A549 (cell line): Measurements from ENCODE around the gene SPOP. TPM values are rescaled to one million over a fixed set of nuclear protein-coding genes. Genes with fewer than 3 reads are reported as not detected.
"Not testable (repeated sequence)": the region's sequence is repeated elsewhere in the genome, so short reads cannot be mapped to it uniquely, and the experiment has no call there.

ENCODE experiments used
- ATAC-seq, 2 experiments: fragments of 200-7000 bp in 1 of 2; fragments of >200 bp in 1 of 2; cut with Nextera tagmentation in 1 of 2; cut with Tn5 transposase in 1 of 2; 3 replicates each; pipeline versions ENCODE4 v1.8.0 to v1.9.1; 2018 to 2020; ENCODE audit warnings: mild to moderate bottlenecking in 1 of 2, moderate library complexity in 1 of 2
- CTCF ChIA-PET: fragments of 300-600 bp; sonication (Branson Sonifier 250); formaldehyde crosslinking; extraction: SDS; loops from one replicate; lab custom pipeline; 2021; ENCODE audit warnings: antibody characterized with exemption, inconsistent platforms; lab: Yijun Ruan, JAX
- POLR2A ChIA-PET: fragments of 350-600 bp; formaldehyde crosslinking; extraction: SDS; loops from one replicate; lab custom pipeline; 2021; ENCODE audit warnings: antibody characterized with exemption, inconsistent platforms; lab: Yijun Ruan, JAX
- DNase-seq, 2 experiments: peaks; one replicate each; pipeline versions ENCODE4 v3.0.0 to v3.0.0-alpha.2; 2011 to 2016; ENCODE audit warnings: low read depth in 1 of 2, low spot score in 1 of 2
- FAIRE-seq: peaks from 2 replicates; lab custom pipeline; 2011; peaks lifted over from hg19 to GRCh38; lab: Jason Lieb, UNC
- H3K27ac ChIP-seq, 2 experiments: fragments of >200 bp; sonication (Bioruptor Twin); formaldehyde crosslinking; 3 replicates each; pipeline ENCODE4 v1.5.1; 2016 to 2017
- H3K4me1 ChIP-seq: fragments of >200 bp; sonication (Bioruptor Twin); formaldehyde crosslinking; 3 replicates; pipeline ENCODE4 v1.6.1; 2016
- H3K4me2 ChIP-seq: fragments of >200 bp; sonication (Bioruptor Twin); formaldehyde crosslinking; 3 replicates; pipeline ENCODE4 v1.6.1; 2016
- H3K4me3 ChIP-seq: fragments of >200 bp; sonication (Bioruptor Twin); formaldehyde crosslinking; 3 replicates; pipeline ENCODE4 v1.5.1; 2016
- H3K9me3 ChIP-seq: fragments of >200 bp; sonication (Bioruptor Twin); formaldehyde crosslinking; 3 replicates; pipeline ENCODE4 v1.6.1; 2016
- CBX2 ChIP-seq: fragments of 200-600 bp; sonication (generic); IDR thresholded peaks from 2 replicates; pipeline ENCODE4 v1.6.1; 2016; ENCODE audit warnings: low read depth, mild to moderate bottlenecking, borderline replicate concordance
- CEBPB ChIP-seq, 2 experiments: fragments of >200 bp in 1 of 2; sonication (Bioruptor Twin) in 1 of 2; formaldehyde crosslinking in 1 of 2; IDR thresholded peaks; 2 replicates each; pipeline ENCODE4 v1.6.1; 2012 to 2016
- EHF ChIP-seq: fragments of 250-450 bp; sonication (Bioruptor Pico); IDR thresholded peaks from 2 replicates; pipeline ENCODE4 v1.5.0; 2020; ENCODE audit warnings: mild to moderate bottlenecking
- EP300 ChIP-seq, 2 experiments: fragments of >200 bp; sonication (Bioruptor Twin); formaldehyde crosslinking; IDR thresholded peaks; 2 replicates in 1 of 2; 3 replicates in 1 of 2; pipeline ENCODE4 v1.6.1; 2016 to 2017
- FOSB ChIP-seq: fragments of 250-450 bp; sonication (Bioruptor Pico); IDR thresholded peaks from 2 replicates; pipeline ENCODE4 v1.5.0; 2020; ENCODE audit warnings: mild to moderate bottlenecking, moderate library complexity
- FOSL2 ChIP-seq, 2 experiments: fragments of 450-650 bp in 1 of 2; fragments of >200 bp in 1 of 2; sonication (Bioruptor Twin) in 1 of 2; formaldehyde crosslinking; IDR thresholded peaks; 2 replicates each; pipeline versions ENCODE4 v1.5.0 to v1.6.1; 2016 to 2020; ENCODE audit warnings: mild to moderate bottlenecking in 1 of 2, moderate library complexity in 1 of 2
- FOXS1 ChIP-seq: fragments of 250-450 bp; sonication (Bioruptor Pico); IDR thresholded peaks from 2 replicates; pipeline ENCODE4 v1.5.0; 2020; ENCODE audit warnings: mild to moderate bottlenecking, moderate library complexity
- GATA3 ChIP-seq: IDR thresholded peaks from 2 replicates; pipeline ENCODE4 v1.6.1; 2012; ENCODE audit warnings: borderline replicate concordance
- HDAC2 ChIP-seq: fragments of 200-600 bp; sonication (generic); IDR thresholded peaks from 2 replicates; pipeline ENCODE4 v1.6.1; 2016
- HES2 ChIP-seq: fragments of >200 bp; sonication (Bioruptor Twin); formaldehyde crosslinking; IDR thresholded peaks from 2 replicates; pipeline ENCODE4 v1.6.1; 2016
- HEYL ChIP-seq: fragments of 250-450 bp; sonication (Bioruptor Pico); IDR thresholded peaks from 2 replicates; pipeline ENCODE4 v1.8.0; 2021; ENCODE audit warnings: mild to moderate bottlenecking, moderate library complexity
- HMGXB4 ChIP-seq: fragments of 250-450 bp; sonication (Bioruptor Pico); IDR thresholded peaks from 2 replicates; pipeline ENCODE4 v1.5.0; 2021; ENCODE audit warnings: mild to moderate bottlenecking, moderate library complexity, borderline replicate concordance
- HOXB5 ChIP-seq: fragments of 250-450 bp; sonication (Bioruptor Pico); IDR thresholded peaks from 2 replicates; pipeline ENCODE4 v1.5.0; 2020; ENCODE audit warnings: mild to moderate bottlenecking, moderate library complexity
- MAFK ChIP-seq: fragments of 450-650 bp; IDR thresholded peaks from 2 replicates; pipeline ENCODE4 v1.6.1; 2014; ENCODE audit not compliant: partially characterized antibody
- MYC ChIP-seq: IDR thresholded peaks from 2 replicates; pipeline ENCODE4 v1.6.1; 2012; ENCODE audit warnings: mild to moderate bottlenecking, inconsistent platforms, low read length, improper control_type of control experiment, borderline replicate concordance
- NFE2L2 ChIP-seq: fragments of 150-350 bp; conservative IDR thresholded peaks from 2 replicates; pipeline ENCODE4 v1.6.1; 2014; ENCODE audit warnings: low read length
- PHF8 ChIP-seq: fragments of 200-600 bp; sonication (generic); IDR thresholded peaks from 2 replicates; pipeline ENCODE4 v1.6.1; 2016; ENCODE audit warnings: low read depth, mild to moderate bottlenecking, antibody characterized with exemption, moderate library complexity, borderline replicate concordance
- RAD21 ChIP-seq, 2 experiments: fragments of >200 bp in 1 of 2; sonication (Bioruptor Twin) in 1 of 2; formaldehyde crosslinking in 1 of 2; IDR thresholded peaks in 1 of 2; conservative IDR thresholded peaks in 1 of 2; 2 replicates in 1 of 2; 3 replicates in 1 of 2; pipeline ENCODE4 v1.6.1; 2012 to 2018; ENCODE audit warnings: inconsistent platforms in 1 of 2
- TFCP2L1 ChIP-seq: fragments of 250-450 bp; sonication (Bioruptor Pico); IDR thresholded peaks from 2 replicates; pipeline ENCODE4 v1.5.0; 2021; ENCODE audit warnings: mild to moderate bottlenecking
- TP53 ChIP-seq: fragments of 250-450 bp; sonication (Bioruptor Pico); IDR thresholded peaks from 2 replicates; pipeline ENCODE4 v1.5.0; 2021; ENCODE audit warnings: mild to moderate bottlenecking, moderate library complexity
- ZC3H11A ChIP-seq: fragments of 450-650 bp; IDR thresholded peaks from 2 replicates; pipeline ENCODE4 v1.6.1; 2014; ENCODE audit warnings: antibody characterized with exemption, mild to moderate bottlenecking
- ZSCAN20 ChIP-seq: fragments of 250-450 bp; sonication (Bioruptor Pico); IDR thresholded peaks from 2 replicates; pipeline ENCODE4 v1.8.0; 2022; ENCODE audit warnings: mild to moderate bottlenecking, moderate library complexity
- WGBS: methylation state at CpG from one replicate; pipeline ENCODE4 v1.1.6; 2017; ENCODE audit errors: missing lambda C conversion rate; 5-methylcytosine and 5-hydroxymethylcytosine counted together
- polyA plus RNA-seq, 4 experiments: library from polyadenylated mRNA; depleted of rRNA in 3 of 4; stranded (reverse); fragments of >200 nt; fragmentation: RNase III in 1 of 4; extraction: RNeasy Plus Mini Kit Qiagen cat#74134 plus additional on column Dnase treatment in 1 of 4; gene quantifications; 2 replicates in 3 of 4; 3 replicates in 1 of 4; pipeline ENCODE4 v1.2.3, GENCODE V29; 2011 to 2017

SPOP gene
- polyA plus RNA-seq, 2 of the 4 experiments (the other 2 are of a cell fraction) = 49.5 to 57.2 TPM

- TF ChIP-seq PHF8 (no peak), ZSCAN20 (peak; percentile 69; the same call in 1 of the 2 replicates), HOXB5 (peak; percentile 31; the same call in 1 of the 2 replicates), TP53 (CRISPR knock-in tag) (no peak), MAFK (no peak), EP300 (IDR thresholded peaks at IDR 0.05) (0 out of 5 replicates have a peak, but pooled peaks of 1 of the 2 experiments have one; percentile 50), NFE2L2 (no peak), HEYL (CRISPR knock-in tag) (no peak), CBX2 (no peak), HDAC2 (peak; percentile 96), CEBPB (IDR thresholded peaks at IDR 0.05) (peak in 1 of 2 experiments; percentile 60; a peak in 1 of 4 replicates)
Measured at GRCh38 chr17:49677933-49678847, at the start of gene SPOP (continued).

- TF ChIP-seq HMGXB4 (CRISPR knock-in tag) (no peak), RAD21 (conservative IDR thresholded peaks at IDR 0.05 in 1 of 2, IDR thresholded peaks at IDR 0.05 in 1 of 2) (no peak)
- H3K9me3 ChIP-seq = no peaks in the 10 kb centered on the region
- no peak overlapping the region for H3K27ac ChIP-seq
- FAIRE-seq (no peak), ATAC-seq (no peak), DNase-seq (no peak)
- no peaks in the 10 kb centered on the region for H3K4me1 ChIP-seq
- POLR2A ChIA-PET = no interaction called here
- H3K4me2 ChIP-seq = no peak overlapping the region
- CTCF ChIA-PET = interaction anchor here (0.5 to 49.7 kb wide), 7 partner anchors 11 to 1658 kb away, joined by 3 to 2008 read pairs (median 4); partner anchors contain the start of genes NXPH3 and SLC35B1
- 80% methylated on average over 4 of the region's 4 CpGs for WGBS
- no peak overlapping the region for H3K4me3 ChIP-seq
Measured at GRCh38 chr17:49727380-49727779, 49.5 kb upstream of the SPOP start.

- no peak overlapping the region for H3K27ac ChIP-seq
Measured at GRCh38 chr17:49725452-49726130, 47.7 kb upstream of the SPOP start.

GRCh38 chr17:49724552-49724951 is 46.7 kb upstream of the SPOP start:
- WGBS = 71% methylated on average over 6 of the region's 6 CpGs
- FAIRE-seq, H3K4me3 ChIP-seq, ATAC-seq, POLR2A ChIA-PET, DNase-seq, H3K27ac ChIP-seq, H3K4me1 ChIP-seq, H3K4me2 ChIP-seq, H3K9me3 ChIP-seq: not testable (repeated sequence)
- CTCF ChIA-PET = interaction anchor here (0.5 to 49.7 kb wide), 4 partner anchors 23 to 281 kb away, joined by 3 to 2008 read pairs (median 254); partner anchors contain the start of genes NXPH3 and SLC35B1

More at GRCh38 chr17:49725452-49726130, 47.7 kb upstream of the SPOP start:
- H3K4me2 ChIP-seq = no peak overlapping the region
- H3K4me3 ChIP-seq = no peak overlapping the region
- ATAC-seq (no peak), DNase-seq (no peak), FAIRE-seq (no peak)
- H3K9me3 ChIP-seq = no peaks in the 10 kb centered on the region
- ChIA-PET CTCF (interaction anchor here (1.1 to 49.7 kb wide), 3 partner anchors 11 to 155 kb away, joined by 3 to 2008 read pairs (median 481); partner anchors contain the start of genes NXPH3 and SLC35B1), POLR2A (no interaction called here)
- 57% methylated on average over 7 of the region's 7 CpGs for WGBS
- TF ChIP-seq FOSL2 (IDR thresholded peaks at IDR 0.05) = no peak
- TF ChIP-seq FOSL2 (CRISPR knock-in tag; IDR thresholded peaks at IDR 0.05) = no peak
- no peak for TF ChIP-seq EHF (CRISPR knock-in tag)
- TF ChIP-seq MYC = no peak
- TF ChIP-seq ZC3H11A = no peak
- TF ChIP-seq FOXS1 (CRISPR knock-in tag) = no peak
- no peak for TF ChIP-seq TFCP2L1 (CRISPR knock-in tag)
- TF ChIP-seq GATA3 = no peak
- TF ChIP-seq CEBPB (IDR thresholded peaks at IDR 0.05) = no peak
- no peak for TF ChIP-seq FOSB (CRISPR knock-in tag)
- TF ChIP-seq HOXB5 = no peak
- no peak for TF ChIP-seq HES2
- no peak for TF ChIP-seq EP300 (IDR thresholded peaks at IDR 0.05)
- no peaks in the 10 kb centered on the region for H3K4me1 ChIP-seq
